Effector CD8-positive, alpha-beta T cell (primary cell): ENCODE measurements around the gene PRAMEF25.
"Not testable (repeated sequence)": the region's sequence is repeated elsewhere in the genome, so short reads cannot be mapped to it uniquely, and the experiment has no call there.

ENCODE experiments used
- DNase-seq: peaks from one replicate; lab custom pipeline; 2025; lab: John Stamatoyannopoulos, UW
- total RNA-seq, 4 experiments: gene quantifications; one replicate each; lab custom pipeline; 2026; lab: John Stamatoyannopoulos, UW

PRAMEF25 gene
- total RNA-seq = 0 reads per million in 4 experiments

GRCh38 chr1:13070474-13070873, at the start of gene PRAMEF25:
TSS of gene PRAMEF25 (plus strand) at chr1:13070774. CDS start at chr1:13073694, 2,920 bp downstream.
- DNase-seq = not testable (repeated sequence)

- DNase-seq = not testable (repeated sequence)
Measured at GRCh38 chr1:13056475-13056874, 14.1 kb upstream of the PRAMEF25 start, which contains the start of gene PRAMEF27. TSS of gene PRAMEF27 (minus strand) at chr1:13056575. CDS start at chr1:13053659, 2,916 bp downstream.

DNA sequence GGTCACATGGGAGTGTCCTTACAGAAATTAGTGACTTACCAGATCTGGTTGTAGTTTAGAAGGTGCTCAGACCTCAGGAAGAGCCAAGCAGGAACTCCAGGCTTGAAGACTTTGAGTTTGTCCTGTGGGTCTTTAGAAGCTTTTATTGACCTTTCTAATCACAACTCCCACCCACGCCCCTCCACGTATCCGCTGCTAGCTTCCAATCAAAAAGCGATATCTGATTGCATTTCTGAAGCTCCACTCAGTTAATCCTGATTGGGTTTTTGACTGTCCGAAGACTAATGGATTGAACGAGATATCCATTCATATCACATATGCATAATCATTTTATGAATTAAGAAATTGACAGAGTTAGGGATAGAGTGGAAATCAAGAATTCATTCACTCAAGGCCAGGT, 46.2 kb downstream of the PRAMEF25 start, which contains the start of gene HNRNPCL2:
Gene HNRNPCL2, minus strand, starts transcription at position 101 of the 400 bp plus-strand sequence. CDS start 454 bp downstream, outside the sequence.
- not testable (repeated sequence) for DNase-seq
